Posterior cingulate gyrus (tissue), 11 donors: ENCODE results near the gene TREH.

Source experiments
- DNase-seq, 10 donors: peaks; one replicate each; pipeline versions ENCODE4 v3.0.0 to v3.0.0-alpha.2; 2020 to 2021; ENCODE audit warnings: mixed read lengths in 3 of 10
- intact Hi-C: fragments of 100-400 bp; cut with DNase I; formaldehyde crosslinking; loops from one replicate; pipeline ENCODE4 v1.15.1; 2023

TREH gene

DNA sequence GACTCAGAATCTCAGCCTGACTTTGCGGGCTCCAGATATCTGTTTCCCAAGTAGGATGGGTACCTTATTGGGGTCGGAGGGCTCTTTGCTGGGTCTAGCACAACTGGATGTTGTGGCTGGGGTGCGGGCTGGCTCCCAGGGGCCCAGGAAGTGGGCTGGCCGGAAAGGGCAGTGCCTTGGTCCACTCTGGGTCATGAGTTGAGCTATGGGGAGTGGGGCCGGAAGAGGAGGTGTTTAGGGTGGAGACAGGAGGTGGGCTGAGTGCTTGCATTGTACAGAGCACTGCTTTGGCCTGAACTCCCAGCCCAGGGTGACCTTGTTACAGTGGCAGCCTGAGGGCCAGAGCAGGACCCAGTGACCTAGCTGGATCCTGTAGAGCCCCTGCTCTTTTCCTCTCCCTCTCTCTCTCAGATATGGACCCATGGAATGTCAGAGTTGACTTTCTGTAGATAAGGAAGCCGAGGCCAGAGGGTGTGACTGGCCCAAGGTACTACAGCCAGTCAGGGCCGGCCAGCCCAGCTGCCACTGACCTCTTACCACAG is 58.9 kb downstream of the TREH start:
- intact Hi-C loops = no loop called here
- no peak for DNase-seq

DNA sequence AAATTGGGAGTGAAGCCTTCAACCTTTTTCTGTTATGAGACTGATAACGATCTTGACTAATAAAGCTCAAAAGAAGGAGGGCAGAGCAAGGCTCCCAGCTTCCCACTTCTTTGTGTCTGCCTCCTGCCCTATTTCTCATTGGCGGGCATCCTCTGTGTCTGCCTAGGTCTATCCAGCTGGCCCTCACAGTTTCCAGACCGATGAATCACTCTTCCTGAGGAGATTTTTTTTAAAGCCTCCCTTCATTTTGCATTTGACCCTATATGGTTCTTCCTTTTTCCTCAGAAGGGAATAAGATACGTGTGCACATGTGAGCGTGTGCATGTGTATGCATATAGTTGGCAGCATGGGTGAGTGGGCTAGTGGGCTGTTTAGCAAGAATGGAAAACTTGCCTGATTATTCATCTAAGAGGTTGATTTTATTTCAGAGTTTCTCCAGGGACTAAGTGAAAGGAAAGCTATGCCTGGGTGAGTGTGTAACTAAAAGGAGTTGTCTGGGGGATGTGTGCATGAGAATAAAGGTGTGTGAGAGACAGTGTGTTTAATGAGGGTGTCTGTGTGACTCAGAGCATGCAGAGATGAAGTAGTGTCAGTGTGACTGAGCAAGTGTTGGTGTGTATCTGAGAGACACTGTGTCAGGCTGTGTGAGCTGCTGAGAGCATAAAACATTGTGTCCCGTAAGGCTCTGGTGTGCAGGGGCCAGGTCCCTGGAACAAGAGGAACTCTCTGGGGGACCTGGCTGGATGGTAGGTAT is 59.8 kb downstream of the TREH start:
- intact Hi-C loops = no loop called here
- peak in 3 of 10 donors; percentile 64 to 89 (median 87) for DNase-seq

DNA sequence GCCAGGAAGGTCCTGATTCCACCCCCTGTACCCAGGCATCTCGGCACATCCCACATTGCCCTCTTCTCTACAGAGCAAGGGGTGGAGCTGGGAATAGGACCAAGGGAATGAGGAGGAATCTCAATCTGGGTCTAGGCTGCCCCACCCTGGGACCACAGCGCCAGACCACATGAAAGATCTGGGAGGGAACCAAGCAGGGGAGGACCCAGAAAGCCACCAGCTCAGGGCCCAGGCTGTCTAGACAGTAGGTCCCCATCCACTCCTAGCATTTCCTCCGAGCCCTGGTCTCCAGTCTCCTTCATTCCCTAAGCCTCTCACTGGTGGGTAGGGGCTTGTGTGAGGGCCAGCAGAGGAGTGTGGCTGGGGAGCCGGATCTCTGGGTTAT is 60.5 kb downstream of the TREH start:
- peak in 2 of 10 donors; percentile 62 to 67 for DNase-seq
- intact Hi-C loops = no loop called here

DNA sequence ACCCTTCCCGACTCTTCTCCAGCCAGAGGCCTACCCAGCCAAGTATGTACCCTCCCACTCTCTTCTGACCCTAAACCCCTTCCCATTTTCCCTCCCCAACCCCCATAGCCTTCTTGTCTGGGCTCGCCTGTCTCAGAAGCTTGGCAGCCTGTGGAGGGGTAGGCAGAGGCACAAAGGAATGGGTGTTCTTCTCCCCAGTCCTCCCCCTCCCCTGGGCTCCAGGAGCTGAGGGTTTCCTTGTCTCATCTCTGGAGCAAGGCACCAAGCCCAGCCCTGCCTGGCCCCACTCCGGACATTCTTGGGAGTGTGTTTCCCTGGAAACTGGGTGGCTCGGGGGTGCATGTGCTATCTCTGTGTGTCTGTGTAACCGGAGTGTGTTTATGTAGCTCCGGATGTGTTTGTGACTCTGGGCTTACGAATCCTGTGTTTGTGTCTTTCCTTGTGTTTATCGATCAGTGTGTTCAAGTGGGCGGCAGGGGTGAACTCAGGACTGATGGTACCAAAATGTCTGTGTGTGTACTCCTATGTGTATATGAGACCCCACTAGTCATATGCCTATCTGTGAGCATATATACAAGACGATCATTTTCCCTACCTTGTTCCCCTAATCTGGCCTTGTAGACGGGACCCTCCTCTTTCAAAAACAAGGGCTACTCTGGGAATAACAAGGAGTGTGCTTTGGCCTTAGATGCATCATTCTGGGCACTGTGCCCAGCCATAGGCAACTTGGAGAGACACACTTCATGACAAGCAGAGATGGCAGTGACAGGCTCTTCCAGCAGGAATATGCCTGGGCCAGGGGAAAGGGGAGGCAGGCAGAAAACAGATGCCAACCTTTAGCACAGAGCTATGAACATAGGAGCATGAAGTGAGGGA is 61.1 kb downstream of the TREH start:
- intact Hi-C loops = no loop called here
- peak; percentile 67 to 95 (median 76) for DNase-seq

DNA sequence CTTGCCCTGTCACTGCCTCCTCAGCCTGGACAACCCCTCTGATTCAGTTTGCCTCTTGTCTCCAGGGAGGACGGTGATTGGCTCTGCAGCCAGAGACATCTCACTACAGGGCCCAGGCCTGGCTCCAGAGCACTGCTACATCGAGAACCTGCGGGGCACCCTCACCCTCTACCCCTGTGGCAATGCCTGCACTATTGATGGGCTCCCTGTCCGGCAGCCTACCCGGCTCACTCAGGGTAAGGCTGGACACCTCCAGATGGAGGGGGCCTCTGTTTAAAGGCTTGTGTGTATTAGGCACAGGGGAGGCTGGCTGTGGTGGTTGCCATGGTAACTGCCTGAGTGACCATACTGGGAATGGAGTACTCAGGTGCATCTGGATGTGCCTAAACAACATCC is 63.5 kb downstream of the TREH start:
- peak in 1 of 10 donors; percentile 60 for DNase-seq
- intact Hi-C loops = no loop called here

DNA sequence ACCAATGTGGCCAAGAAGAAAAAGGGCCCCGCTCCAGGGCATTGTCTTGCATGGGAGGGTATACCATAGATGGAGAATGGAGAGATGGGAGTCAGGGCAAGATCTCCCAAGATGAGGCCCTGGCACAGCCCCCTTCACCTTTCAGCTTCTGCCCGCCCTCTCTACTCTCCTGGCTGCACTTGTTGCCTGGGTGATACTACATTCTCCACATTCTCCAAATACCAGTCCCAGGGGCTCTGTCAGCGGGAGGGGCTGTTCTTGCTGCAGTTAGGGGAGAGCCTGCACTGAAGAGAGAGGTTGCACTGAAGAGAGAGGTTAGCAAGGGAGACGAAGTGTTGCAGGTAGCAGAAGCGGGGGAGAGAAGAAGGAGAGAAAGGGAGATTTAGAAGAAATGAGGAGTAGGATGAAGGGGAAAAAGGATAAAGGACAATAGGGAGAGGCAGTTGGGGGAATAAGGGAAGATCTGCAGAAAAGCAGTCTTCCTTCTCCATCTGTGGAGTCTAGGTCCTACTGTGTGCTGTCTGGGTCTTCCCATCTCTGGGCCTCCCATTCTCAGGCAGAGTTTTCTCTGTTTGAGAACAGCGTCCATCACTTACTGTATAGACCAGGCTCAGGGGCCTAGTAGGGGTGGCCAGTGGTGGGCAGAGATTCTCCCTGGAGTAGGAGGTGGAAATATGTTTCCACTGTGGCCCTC is 64.0 kb downstream of the TREH start:
- DNase-seq = peak in 1 of 10 donors; percentile 22
- intact Hi-C loops = no loop called here

DNA sequence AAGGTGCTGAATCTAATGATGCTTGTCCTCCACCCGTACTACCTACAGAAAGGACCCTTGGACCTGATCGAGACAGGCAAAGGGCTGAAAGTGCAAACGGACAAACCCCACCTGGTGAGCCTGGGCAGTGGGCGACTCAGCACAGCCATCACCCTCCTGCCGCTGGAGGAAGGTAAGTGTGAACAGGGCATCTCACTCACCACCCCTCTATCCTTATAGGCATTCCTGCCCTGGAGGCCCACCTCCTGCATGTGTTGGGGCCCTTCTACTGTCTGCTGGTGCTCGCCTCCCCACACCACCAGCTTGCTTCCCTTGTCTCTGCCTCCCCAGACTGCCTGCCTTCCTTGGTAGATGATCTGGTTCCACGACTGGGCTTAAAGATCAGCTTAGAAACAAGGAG is 64.9 kb downstream of the TREH start:
- DNase-seq = peak in 1 of 10 donors; percentile 67
- intact Hi-C loops = no loop called here

DNA sequence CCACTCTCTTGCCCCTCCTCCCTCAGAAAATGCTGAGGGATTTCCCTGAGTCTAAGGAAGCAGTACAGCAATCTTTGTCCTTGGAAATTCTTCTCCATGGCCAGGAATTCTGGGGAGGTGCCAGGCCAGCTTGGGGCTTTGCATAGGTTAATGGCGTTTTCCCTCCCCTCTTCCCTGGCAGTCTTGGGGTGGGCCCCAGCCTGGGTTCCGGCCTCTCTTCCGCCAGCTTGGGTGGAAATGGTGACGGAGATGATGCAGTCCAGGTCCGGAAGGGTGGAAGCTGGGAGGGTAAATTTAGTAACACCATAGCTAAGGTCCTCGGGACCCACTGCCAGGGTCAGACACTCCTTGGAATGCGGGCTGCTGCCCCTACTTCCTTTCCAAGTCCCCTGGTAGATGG is 67.1 kb downstream of the TREH start:
- peak in 2 of 10 donors; percentile 10 to 20 for DNase-seq
- intact Hi-C loops = no loop called here

DNA sequence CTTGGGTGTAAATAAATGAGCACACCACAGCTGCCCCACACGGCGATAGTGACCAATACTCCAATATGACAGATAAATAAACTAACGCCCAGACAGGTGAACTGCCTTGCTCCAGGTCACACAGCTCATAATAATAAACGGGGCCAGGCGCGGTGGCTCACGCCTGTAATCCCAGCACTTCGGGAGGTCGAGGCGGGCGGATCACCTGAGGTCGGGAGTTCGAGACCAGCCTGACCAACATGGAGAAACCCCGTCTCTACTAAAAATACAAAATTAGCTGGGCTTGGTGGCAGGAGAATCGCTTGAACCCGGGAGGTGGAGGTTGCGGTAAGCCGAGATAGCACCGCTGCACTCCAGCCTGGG is 68.0 kb downstream of the TREH start:
- intact Hi-C loops = loop anchor here (2.0 kb wide), 1 partner anchor 17 kb away; no protein-coding TSS in a partner anchor
- DNase-seq = peak in 2 of 10 donors; percentile 12 to 33

DNA sequence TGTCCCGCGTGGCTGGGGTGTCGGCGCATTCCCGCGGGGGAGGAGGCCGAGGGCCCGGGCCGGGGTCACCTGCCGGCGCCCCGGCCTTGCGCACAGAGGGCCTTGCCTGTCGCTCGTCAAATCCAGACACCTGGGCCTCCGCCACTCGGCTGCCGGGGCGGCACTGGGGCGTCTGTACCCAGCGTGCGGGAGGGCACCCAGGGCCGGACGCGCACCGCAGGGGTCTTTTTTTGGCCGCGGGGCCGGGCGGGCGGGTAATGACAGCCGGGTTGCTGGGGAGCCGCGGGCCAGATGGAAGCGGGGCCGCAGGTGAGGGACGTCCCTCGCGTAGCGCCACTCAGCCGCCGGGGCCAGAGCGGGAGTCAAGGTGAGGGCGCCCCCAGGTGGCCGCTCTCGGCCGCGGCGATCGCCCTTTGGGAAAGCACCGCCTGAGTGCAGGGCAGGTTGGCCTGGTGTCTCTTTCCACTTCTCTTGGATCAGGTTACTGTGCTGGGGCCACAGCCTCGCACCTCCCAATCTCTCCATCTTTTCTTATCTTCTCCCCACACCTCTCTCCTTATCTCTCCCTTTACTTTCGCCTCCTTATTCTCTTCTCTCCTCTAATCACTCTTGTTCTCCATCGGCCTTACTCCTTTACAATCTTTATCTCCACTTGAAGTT is 68.5 kb downstream of the TREH start:
- peak in 9 of 10 donors; percentile 70 to 95 (median 78) for DNase-seq
- intact Hi-C loops = loop anchor here (2.0 kb wide), 1 partner anchor 16 kb away; no protein-coding TSS in a partner anchor

DNA sequence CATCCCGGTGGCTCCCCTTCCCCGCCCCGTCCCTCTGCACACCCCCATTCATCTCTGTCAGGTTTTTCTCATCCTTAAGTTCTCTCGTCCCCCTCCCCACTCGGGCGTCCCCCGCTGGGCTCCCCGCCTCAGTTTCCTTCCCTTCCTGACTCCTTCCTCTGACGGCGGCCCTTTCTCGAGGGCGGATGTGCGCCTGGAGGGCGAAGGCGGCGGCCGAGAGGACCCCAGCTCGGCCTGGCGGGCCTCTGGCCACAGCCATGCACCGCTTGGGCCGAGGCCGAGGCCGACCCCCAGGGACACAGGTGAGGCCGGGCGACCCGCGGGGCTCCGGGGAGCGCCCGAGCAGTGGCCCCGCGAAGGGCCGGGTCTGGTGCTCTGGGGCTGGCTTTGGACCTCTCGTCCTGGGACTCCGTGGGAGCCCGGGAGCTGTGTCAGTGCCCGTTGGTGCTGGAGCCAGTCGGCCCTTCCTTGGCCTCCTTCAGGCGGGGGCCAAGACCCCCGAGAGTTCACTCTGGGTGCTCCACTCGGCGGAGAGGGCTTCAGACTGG is 69.2 kb downstream of the TREH start:
- intact Hi-C loops = loop anchor here (2.0 kb wide), 1 partner anchor 15 kb away; no protein-coding TSS in a partner anchor
- peak in 1 of 10 donors; percentile 83 for DNase-seq

DNA sequence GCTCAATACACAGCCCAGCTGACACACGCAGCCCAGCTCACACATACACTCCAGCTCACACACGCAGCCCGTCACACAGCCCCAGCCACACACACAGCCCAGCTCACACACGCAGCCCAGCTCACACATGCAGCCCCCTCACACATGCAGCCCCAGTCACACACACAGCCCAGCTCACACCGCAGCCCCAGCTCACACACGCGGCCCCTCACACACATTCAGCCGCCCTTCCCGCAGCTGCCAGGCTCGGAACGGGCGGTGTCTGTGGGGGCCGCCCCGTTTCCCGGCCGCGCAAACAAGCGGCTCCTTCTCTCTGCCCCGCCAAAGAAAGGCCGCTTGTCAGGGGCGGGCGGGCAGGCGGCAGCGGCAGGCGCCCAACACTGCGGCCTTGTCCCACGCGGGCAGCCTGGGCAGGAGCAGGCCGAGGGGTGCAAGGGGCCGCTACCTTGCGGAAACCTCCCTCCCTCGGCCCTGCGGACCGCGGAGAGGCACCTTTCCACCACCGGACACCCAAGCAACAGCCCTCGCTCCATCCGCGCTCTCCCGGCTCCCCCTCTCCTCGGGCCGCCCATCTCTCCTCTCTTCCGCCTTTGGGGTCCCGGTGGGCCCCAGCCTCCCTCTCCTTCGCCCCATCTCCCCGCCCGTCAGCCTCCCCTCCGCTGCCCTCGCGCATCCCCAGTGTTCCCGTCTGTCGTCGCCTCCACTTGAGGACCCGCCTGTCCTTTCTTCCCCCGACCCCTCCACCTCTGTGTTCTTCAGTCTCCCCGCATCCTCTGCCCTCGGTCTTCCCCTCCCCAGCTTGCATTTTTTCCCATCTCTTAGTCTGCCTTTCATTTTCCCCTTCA is 69.8 kb downstream of the TREH start:
- peak; percentile 51 to 97 (median 72) for DNase-seq
- intact Hi-C loops = loop anchor here (2.0 kb wide), 1 partner anchor 15 kb away; no protein-coding TSS in a partner anchor

DNA sequence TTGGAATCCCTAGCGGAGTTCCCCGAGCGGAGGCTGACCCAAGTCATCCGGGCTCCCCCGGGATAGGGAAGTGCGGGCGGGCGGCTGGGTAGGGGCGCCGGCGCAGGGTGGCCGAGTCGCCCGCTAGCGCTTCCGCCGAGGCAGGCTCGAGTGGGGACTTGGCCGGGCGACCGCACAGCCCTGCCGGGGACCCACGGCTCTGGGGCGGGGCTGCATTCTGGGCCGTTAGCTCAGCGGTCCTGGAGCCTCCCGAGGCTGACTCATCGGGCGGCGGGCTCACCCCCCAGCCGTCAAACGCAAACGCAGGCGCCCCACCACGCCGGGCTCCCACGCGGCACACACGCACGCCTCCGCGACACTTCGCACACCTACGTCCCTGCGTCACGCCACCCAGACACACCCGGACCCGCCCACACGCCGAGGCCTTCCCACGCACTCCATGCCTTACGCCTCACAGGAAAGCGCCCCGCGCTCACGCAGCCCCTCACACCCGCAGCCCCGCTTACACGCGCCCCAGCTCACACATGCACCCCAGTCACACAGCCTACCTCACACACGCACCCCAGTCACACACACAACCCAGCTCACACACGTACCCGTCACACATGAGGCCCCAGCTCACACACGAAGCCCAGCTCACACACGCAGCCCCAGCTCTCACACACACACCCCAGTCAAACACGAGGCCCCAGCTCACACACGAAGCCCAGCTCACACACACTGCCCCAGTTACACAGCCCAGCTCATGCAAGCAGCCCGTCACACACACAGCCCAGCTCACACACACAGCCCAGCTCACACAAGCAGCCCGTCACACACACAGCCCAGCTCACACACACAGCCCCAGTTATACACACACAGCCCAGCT is 70.9 kb downstream of the TREH start:
- intact Hi-C loops = no loop called here
- DNase-seq = peak in 7 of 10 donors; percentile 57 to 96 (median 81)

DNA sequence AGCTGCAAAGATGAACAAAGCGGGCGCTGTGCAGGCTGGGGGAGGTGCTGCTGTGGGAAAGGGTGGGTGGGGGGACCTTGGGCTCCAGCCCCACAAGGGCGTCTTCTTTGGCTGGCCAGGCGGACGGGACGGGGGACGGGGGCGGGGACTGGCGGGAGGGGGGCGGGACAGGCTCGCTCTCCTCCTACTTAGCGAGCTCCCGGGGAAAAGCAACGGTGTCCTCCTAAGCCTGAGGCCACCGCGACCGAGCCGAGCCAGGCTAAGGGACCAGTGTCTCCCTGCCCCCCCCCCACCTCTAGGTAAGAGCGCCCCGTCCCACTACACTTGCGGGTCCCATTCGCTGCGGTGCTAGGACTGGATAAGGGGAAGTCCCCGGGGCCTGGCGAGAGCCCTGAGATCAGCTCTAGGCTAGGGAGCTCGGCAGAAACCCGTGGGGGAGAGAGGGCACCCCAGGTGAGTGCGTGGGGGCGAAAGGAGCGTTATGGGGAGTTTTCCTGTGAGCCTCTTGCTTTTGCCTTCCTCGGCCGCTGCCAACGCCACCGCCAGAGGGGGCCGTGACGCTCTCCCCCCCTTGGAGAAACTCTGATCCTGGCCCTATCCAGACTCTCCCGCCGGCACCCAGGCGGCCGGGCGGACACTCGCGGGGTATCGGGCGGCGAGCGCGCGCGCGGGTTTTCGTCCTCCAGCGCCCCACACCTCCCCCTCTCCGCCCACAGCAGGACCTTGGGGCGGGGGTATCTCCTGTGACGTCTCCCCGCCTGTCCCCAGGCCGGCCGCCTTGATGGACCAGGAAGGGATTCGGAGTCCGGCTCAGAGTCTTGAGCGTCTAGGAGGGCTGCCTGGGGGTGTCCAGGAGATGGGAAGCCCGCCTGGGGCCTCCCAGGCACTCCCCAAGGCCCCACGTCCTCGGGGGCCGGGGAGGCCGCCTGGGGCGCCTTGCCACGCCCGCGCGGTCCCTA is 71.8 kb downstream of the TREH start, which contains the start of gene PHLDB1:
Gene PHLDB1 (plus strand): TSS at position 215 of the 959 bp plus-strand sequence. CDS start 6,222 bp downstream, outside the sequence.
- peak; percentile 67 to 97 (median 82) for DNase-seq
- intact Hi-C loops = no loop called here
